T-cell (primary cell): ENCODE measurements around the gene TELO2. TPM values are rescaled to one million over a fixed set of nuclear protein-coding genes. Genes with fewer than 3 reads are reported as not detected.
A peak's percentile ranks its signal among the peaks of the same experiment; 100 is the strongest.
"Not testable (repeated sequence)": the region's sequence is repeated elsewhere in the genome, so short reads cannot be mapped to it uniquely, and the experiment has no call there.

ENCODE experiments used
- ATAC-seq, 4 experiments: fragments of 200-7000 bp in 3 of 4; fragments of 150-1000 bp in 1 of 4; cut with Tn5 transposase; replicated peaks in 1 of 4; 1 replicate in 3 of 4; 2 replicates in 1 of 4; pipeline ENCODE4 v1.10.0; 2021; ENCODE audit warnings: moderate library complexity in 3 of 4, mild to moderate bottlenecking in 2 of 4, moderate number of reproducible peaks in 1 of 4
- CTCF ChIA-PET, 2 donors: fragments of 300-600 bp; sonication (Branson Sonifier 250); formaldehyde crosslinking; loops; one replicate each; lab custom pipeline; 2022; ENCODE audit warnings: antibody characterized with exemption in 2 of 2; lab: Charles Lee
- POLR2A ChIA-PET, 2 donors: fragments of 300-600 bp; sonication (Branson Sonifier 250); formaldehyde crosslinking; loops; one replicate each; lab custom pipeline; 2022; ENCODE audit warnings: antibody characterized with exemption in 2 of 2; lab: Charles Lee
- DNase-seq, 35 experiments: peaks; one replicate each; pipeline versions ENCODE4 v3.0.0 to v3.0.0-alpha.2; 2013 to 2023
- H3K27ac ChIP-seq: one replicate; pipeline ENCODE4 v1.5.1; 2013; ENCODE audit warnings: low read length
- H3K27me3 ChIP-seq, 2 experiments: replicated peaks in 1 of 2; 1 replicate in 1 of 2; 2 replicates in 1 of 2; pipeline versions ENCODE4 v1.6.1 to v1.7.0; 2013; ENCODE audit warnings: low read length in 1 of 2, mixed read lengths in 1 of 2; ENCODE audit not compliant: control insufficient read depth in 2 of 2, insufficient read depth in 2 of 2; ENCODE audit errors: extremely low read depth in 1 of 2
- H3K36me3 ChIP-seq, 2 donors: 1 replicate in 1 of 2; 2 replicates in 1 of 2; pipeline versions ENCODE4 v1.6.1 to v1.7.0; 2013; ENCODE audit warnings: low read length in 1 of 2; ENCODE audit not compliant: control insufficient read depth in 2 of 2, insufficient read depth in 1 of 2; ENCODE audit errors: extremely low read depth in 1 of 2
- H3K4me1 ChIP-seq, 2 experiments: 1 replicate in 1 of 2; 2 replicates in 1 of 2; pipeline versions ENCODE4 v1.6.1 to v1.7.0; 2013; ENCODE audit warnings: low read length in 2 of 2, mixed read lengths in 1 of 2; ENCODE audit not compliant: insufficient read depth in 2 of 2, control insufficient read depth in 1 of 2; ENCODE audit errors: extremely low read depth in 1 of 2
- H3K4me3 ChIP-seq, 2 donors: 1 replicate in 1 of 2; 2 replicates in 1 of 2; pipeline versions ENCODE4 v1.5.1 to v1.7.0; 2013; ENCODE audit warnings: mild to moderate bottlenecking in 2 of 2, low read length in 1 of 2, moderate library complexity in 1 of 2; ENCODE audit not compliant: control insufficient read depth in 1 of 2; ENCODE audit errors: extremely low read depth in 1 of 2
- H3K9me3 ChIP-seq: 2 replicates; pipeline ENCODE4 v1.7.0; 2013
- H3K27ac Mint-ChIP-seq, 2 donors: one replicate each; pipeline ENCODE4 v1.8.0; 2020 to 2021; ENCODE audit warnings: mild to moderate bottlenecking in 2 of 2, mixed read lengths in 2 of 2
- H3K27me3 Mint-ChIP-seq, 2 donors: one replicate each; pipeline ENCODE4 v1.8.0; 2021 to 2022; ENCODE audit warnings: mixed read lengths in 2 of 2
- H3K36me3 Mint-ChIP-seq: one replicate; pipeline ENCODE4 v1.8.0; 2021; ENCODE audit warnings: mixed read lengths
- H3K4me1 Mint-ChIP-seq, 3 donors: one replicate each; pipeline ENCODE4 v1.8.0; 2020 to 2022; ENCODE audit warnings: mixed read lengths in 3 of 3, mild to moderate bottlenecking in 1 of 3
- H3K4me3 Mint-ChIP-seq, 3 donors: one replicate each; pipeline ENCODE4 v1.8.0; 2020 to 2022; ENCODE audit warnings: mild to moderate bottlenecking in 3 of 3, mixed read lengths in 3 of 3, moderate library complexity in 3 of 3
- H3K9me3 Mint-ChIP-seq, 3 donors: one replicate each; pipeline ENCODE4 v1.8.0; 2020 to 2022; ENCODE audit warnings: mixed read lengths in 3 of 3
- WGBS: methylation state at CpG from one replicate; pipeline ENCODE4 v1.1.5; 2013; ENCODE audit warnings: missing lambda C conversion rate; ENCODE audit not compliant: insufficient coverage; 5-methylcytosine and 5-hydroxymethylcytosine counted together
- total RNA-seq, 35 experiments: library from RNA in 6 of 35; stranded (reverse) in 6 of 35; fragments of 120-200 nt in 1 of 35; gene quantifications; one replicate each; pipeline versions ENCODE4 v1.2.1 to v1.2.4 and lab custom pipeline; 2013 to 2026

The TELO2 gene
- total RNA-seq, 5 donors from 2014 or later (not counting 1 experiment from before 2014, with no cell fraction given): 36.0 to 73.0 (median 56.1) TPM

- H3K4me3 Mint-ChIP-seq, DNase-seq, H3K9me3 ChIP-seq, H3K27ac Mint-ChIP-seq, H3K36me3 Mint-ChIP-seq, H3K36me3 ChIP-seq, H3K27ac ChIP-seq, POLR2A ChIA-PET, H3K27me3 ChIP-seq, H3K9me3 Mint-ChIP-seq, CTCF ChIA-PET, ATAC-seq, H3K27me3 Mint-ChIP-seq, H3K4me3 ChIP-seq: not testable (repeated sequence)
- peaks cover 41 to 47% (median 44%) of the 10 kb centered on the region in 3 donors for H3K4me1 Mint-ChIP-seq
- WGBS: 87% methylated on average over 2 of the region's 5 CpGs
- peaks cover 2 to 31% of the 10 kb centered on the region in 2 experiments for H3K4me1 ChIP-seq
Measured at GRCh38 chr16:1469141-1469540, 24.0 kb upstream of the TELO2 start.

GRCh38 chr16:1469693-1470201 is 23.4 kb upstream of the TELO2 start:
- WGBS: 80% methylated on average over 15 of the region's 20 CpGs
- ATAC-seq (no peak), DNase-seq (peak in 1 of 35 experiments; percentile 25)
- Mint-ChIP-seq H3K27ac (peak overlapping the region in 1 of 2 donors; percentile 46), H3K9me3 (no peaks in the 10 kb centered on the region), H3K27me3 (no peaks in the 10 kb centered on the region), H3K4me1 (peaks cover 43 to 49% (median 44%) of the 10 kb centered on the region in 3 donors), H3K36me3 (peaks cover 3% of the 10 kb centered on the region), H3K4me3 (peak overlapping the region in 1 of 3 donors; percentile 4)
- H3K27me3 ChIP-seq: no peaks in the 10 kb centered on the region
- no peak overlapping the region for H3K27ac ChIP-seq
- POLR2A ChIA-PET: no interaction called here
- H3K36me3 ChIP-seq: no peaks in the 10 kb centered on the region
- CTCF ChIA-PET: no interaction called here
- no peak overlapping the region for H3K4me3 ChIP-seq
- no peaks in the 10 kb centered on the region for H3K9me3 ChIP-seq
- peaks cover 2 to 34% of the 10 kb centered on the region in 2 experiments for H3K4me1 ChIP-seq

GRCh38 chr16:1470481-1471251 is 22.5 kb upstream of the TELO2 start:
- no peaks in the 10 kb centered on the region for H3K27me3 Mint-ChIP-seq
- ATAC-seq (no peak), DNase-seq (no peak)
- Histone ChIP-seq H3K4me1 (peaks cover 6 to 40% of the 10 kb centered on the region in 2 experiments), H3K27ac (no peak overlapping the region), H3K36me3 (no peaks in the 10 kb centered on the region), H3K9me3 (no peaks in the 10 kb centered on the region), H3K27me3 (no peaks in the 10 kb centered on the region), H3K4me3 (no peak overlapping the region)
- ChIA-PET POLR2A (no interaction called here), CTCF (no interaction called here)
- H3K36me3 Mint-ChIP-seq: no peaks in the 10 kb centered on the region
- WGBS: 80% methylated on average over 12 of the region's 14 CpGs
- H3K9me3 Mint-ChIP-seq: no peaks in the 10 kb centered on the region
- no peak overlapping the region for H3K27ac Mint-ChIP-seq
- no peak overlapping the region for H3K4me3 Mint-ChIP-seq
- peaks cover 44 to 52% (median 46%) of the 10 kb centered on the region in 3 donors for H3K4me1 Mint-ChIP-seq

GRCh38 chr16:1471569-1472194 is 21.5 kb upstream of the TELO2 start:
- H3K9me3 ChIP-seq: no peaks in the 10 kb centered on the region
- Mint-ChIP-seq H3K4me3 (no peak overlapping the region), H3K4me1 (peaks cover 44 to 56% (median 50%) of the 10 kb centered on the region in 3 donors), H3K9me3 (no peaks in the 10 kb centered on the region), H3K36me3 (no peaks in the 10 kb centered on the region), H3K27ac (no peak overlapping the region), H3K27me3 (no peaks in the 10 kb centered on the region)
- WGBS: 77% methylated on average over 21 of the region's 26 CpGs
- POLR2A ChIA-PET: no interaction called here
- no peaks in the 10 kb centered on the region for H3K27me3 ChIP-seq
- H3K36me3 ChIP-seq: no peaks in the 10 kb centered on the region
- no peak overlapping the region for H3K27ac ChIP-seq
- H3K4me3 ChIP-seq: no peak overlapping the region
- peaks cover 6 to 43% of the 10 kb centered on the region in 2 experiments for H3K4me1 ChIP-seq
- DNase-seq: no peak
- CTCF ChIA-PET: no interaction called here
- no peak for ATAC-seq

DNA sequence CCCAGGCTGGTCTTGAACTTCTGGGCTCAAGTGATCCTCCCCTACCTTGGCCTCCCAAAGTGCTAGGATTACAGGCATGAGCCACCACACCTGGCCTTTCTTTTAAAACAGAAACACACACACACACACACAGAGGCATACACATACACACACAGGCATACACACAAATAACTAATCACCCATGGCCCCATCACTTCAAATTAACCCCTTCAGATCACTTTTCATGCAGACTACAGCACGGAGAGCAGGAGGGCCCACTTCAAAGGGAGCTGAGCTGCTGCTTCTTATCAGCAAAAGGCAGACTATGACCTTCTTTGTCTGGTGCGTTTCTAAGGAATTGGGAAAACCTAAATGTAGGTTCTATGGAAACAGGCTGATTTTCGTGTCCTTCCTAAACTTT is 20.2 kb upstream of the TELO2 start:
- peaks cover 35 to 48% (median 44%) of the 10 kb centered on the region in 3 donors for H3K4me1 Mint-ChIP-seq
- ATAC-seq (no peak), DNase-seq (no peak)
- H3K27ac ChIP-seq: no peak overlapping the region
- no peaks in the 10 kb centered on the region for H3K36me3 ChIP-seq
- no peaks in the 10 kb centered on the region for H3K27me3 ChIP-seq
- H3K9me3 Mint-ChIP-seq: no peaks in the 10 kb centered on the region
- no peaks in the 10 kb centered on the region for H3K27me3 Mint-ChIP-seq
- H3K27ac Mint-ChIP-seq: peak overlapping the region in 1 of 2 donors; percentile 72
- H3K4me3 ChIP-seq: no peak overlapping the region
- POLR2A ChIA-PET: interaction anchor here in 1 of 2 donors (0.7 kb wide), 1 partner anchor 32 kb away, joined by 3 read pairs; no protein-coding TSS in a partner anchor
- H3K4me1 ChIP-seq: peaks cover 6 to 43% of the 10 kb centered on the region in 2 experiments
- no peaks in the 10 kb centered on the region for H3K36me3 Mint-ChIP-seq
- 100% methylated on average over 2 of the region's 3 CpGs for WGBS
- no peaks in the 10 kb centered on the region for H3K9me3 ChIP-seq
- CTCF ChIA-PET: no interaction called here
- peak overlapping the region; percentile 58 to 68 (median 68) for H3K4me3 Mint-ChIP-seq

- Mint-ChIP-seq H3K4me1 (peaks cover 35 to 45% (median 42%) of the 10 kb centered on the region in 3 donors), H3K4me3 (peak overlapping the region; percentile 66 to 76 (median 74)), H3K27me3 (no peaks in the 10 kb centered on the region), H3K36me3 (no peaks in the 10 kb centered on the region), H3K27ac (no peak overlapping the region), H3K9me3 (no peaks in the 10 kb centered on the region)
- Histone ChIP-seq H3K36me3 (no peaks in the 10 kb centered on the region), H3K4me3 (peak overlapping the region; percentile 61 to 67), H3K4me1 (peaks cover 6 to 43% of the 10 kb centered on the region in 2 experiments), H3K9me3 (no peaks in the 10 kb centered on the region), H3K27me3 (no peaks in the 10 kb centered on the region), H3K27ac (no peak overlapping the region)
- DNase-seq: peak in 1 of 35 experiments; percentile 8
- peak in 3 of 4 experiments; percentile 14 to 26 (median 17) for ATAC-seq
- ChIA-PET CTCF (no interaction called here), POLR2A (no interaction called here)
- 13% methylated on average over 57 of the region's 57 CpGs for WGBS
Measured at GRCh38 chr16:1474082-1474795, 18.9 kb upstream of the TELO2 start.
